ENCODE results near the gene TSHZ2. TPM values are rescaled to one million over a fixed set of nuclear protein-coding genes. Genes with fewer than 3 reads are reported as not detected.

TSHZ2 gene
- total RNA-seq, 1 donor from 2014 or later, result 30.4 TPM

DNA sequence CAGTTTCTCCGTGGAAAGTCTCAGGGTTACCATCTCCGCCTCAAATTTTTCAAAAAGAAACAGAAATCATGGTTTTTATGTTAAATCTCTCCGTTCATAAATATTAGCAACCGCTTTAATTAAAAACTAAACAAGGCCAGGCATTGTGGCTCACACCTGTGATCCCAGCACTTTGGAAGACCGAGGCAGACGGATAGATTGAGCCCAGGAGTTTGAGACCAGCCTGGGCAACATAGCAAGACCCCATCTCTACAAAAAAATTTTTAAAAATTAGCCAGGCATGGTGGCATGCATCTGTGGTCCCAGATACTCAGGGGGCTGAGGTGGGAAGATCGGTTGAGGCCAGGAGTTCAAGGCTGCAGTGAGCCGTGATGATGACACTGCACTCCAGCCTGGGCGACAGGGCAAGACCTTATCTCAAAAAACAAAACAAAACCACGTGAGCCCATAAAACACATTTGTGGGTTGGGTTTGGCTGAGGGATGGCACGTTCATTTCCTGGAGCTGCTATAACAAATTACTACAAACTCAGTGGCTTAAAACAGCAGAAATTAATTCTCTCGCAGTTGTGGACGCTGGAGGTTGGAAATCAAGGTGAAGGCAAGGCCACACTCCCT, 398.3 kb downstream of the TSHZ2 start:
- Histone ChIP-seq H3K4me1 (no peaks in the 10 kb centered on the region), H3K27ac (no peak overlapping the region), H3K4me3 (no peak overlapping the region), H3K36me3 (no peaks in the 10 kb centered on the region), H3K27me3 (no peaks in the 10 kb centered on the region), H3K9me3 (no peaks in the 10 kb centered on the region)
- TF ChIP-seq POLR2A (IDR thresholded peaks at IDR 0.05) (no peak), POLR2AphosphoS5 (IDR thresholded peaks at IDR 0.05; ENCODE audit: insufficient read depth in 1 of 2, low read depth in 1 of 2) (no peak)
- TF ChIP-seq, protein P1, sequence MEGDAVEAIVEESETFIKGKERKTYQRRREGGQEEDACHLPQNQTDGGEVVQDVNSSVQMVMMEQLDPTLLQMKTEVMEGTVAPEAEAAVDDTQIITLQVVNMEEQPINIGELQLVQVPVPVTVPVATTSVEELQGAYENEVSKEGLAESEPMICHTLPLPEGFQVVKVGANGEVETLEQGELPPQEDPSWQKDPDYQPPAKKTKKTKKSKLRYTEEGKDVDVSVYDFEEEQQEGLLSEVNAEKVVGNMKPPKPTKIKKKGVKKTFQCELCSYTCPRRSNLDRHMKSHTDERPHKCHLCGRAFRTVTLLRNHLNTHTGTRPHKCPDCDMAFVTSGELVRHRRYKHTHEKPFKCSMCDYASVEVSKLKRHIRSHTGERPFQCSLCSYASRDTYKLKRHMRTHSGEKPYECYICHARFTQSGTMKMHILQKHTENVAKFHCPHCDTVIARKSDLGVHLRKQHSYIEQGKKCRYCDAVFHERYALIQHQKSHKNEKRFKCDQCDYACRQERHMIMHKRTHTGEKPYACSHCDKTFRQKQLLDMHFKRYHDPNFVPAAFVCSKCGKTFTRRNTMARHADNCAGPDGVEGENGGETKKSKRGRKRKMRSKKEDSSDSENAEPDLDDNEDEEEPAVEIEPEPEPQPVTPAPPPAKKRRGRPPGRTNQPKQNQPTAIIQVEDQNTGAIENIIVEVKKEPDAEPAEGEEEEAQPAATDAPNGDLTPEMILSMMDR (IDR thresholded peaks at IDR 0.05), result no peak
- no peak for DNase-seq (ENCODE audit: extremely low spot score in 2 of 2)
- intact Hi-C loops (cut with DNase I), result no loop called here

DNA sequence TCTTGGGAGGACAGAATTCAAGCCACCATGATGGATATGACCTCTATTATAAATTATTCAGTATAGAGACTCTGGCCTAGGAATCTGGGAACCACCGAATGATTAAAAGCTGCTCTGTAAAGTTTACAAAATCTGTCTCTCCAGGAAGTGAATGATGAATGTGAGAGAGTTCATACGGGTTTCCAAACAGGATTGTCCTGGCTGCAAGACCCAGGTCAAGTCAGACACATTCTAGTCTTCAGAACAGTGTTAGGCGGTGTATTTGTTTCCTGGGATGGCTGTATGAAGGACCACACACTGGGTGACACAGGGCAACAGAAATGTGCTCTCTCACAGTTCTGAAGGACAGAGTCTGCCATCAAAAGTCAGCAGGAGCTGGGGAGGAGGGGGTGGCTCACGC, 399.1 kb downstream of the TSHZ2 start:
- intact Hi-C loops (cut with DNase I), result no loop called here
- no peaks in the 10 kb centered on the region for H3K4me1 ChIP-seq
- H3K36me3 ChIP-seq, result no peaks in the 10 kb centered on the region
- no peaks in the 10 kb centered on the region for H3K27me3 ChIP-seq
- TF ChIP-seq, protein P1 (IDR thresholded peaks at IDR 0.05), result no peak
- TF ChIP-seq POLR2AphosphoS5 (IDR thresholded peaks at IDR 0.05; ENCODE audit: insufficient read depth in 1 of 2, low read depth in 1 of 2) (no peak), POLR2A (IDR thresholded peaks at IDR 0.05) (no peak)
- no peaks in the 10 kb centered on the region for H3K9me3 ChIP-seq
- DNase-seq (ENCODE audit: extremely low spot score in 2 of 2), result no peak
- H3K4me3 ChIP-seq, result no peak overlapping the region
- H3K27ac ChIP-seq, result no peak overlapping the region

DNA sequence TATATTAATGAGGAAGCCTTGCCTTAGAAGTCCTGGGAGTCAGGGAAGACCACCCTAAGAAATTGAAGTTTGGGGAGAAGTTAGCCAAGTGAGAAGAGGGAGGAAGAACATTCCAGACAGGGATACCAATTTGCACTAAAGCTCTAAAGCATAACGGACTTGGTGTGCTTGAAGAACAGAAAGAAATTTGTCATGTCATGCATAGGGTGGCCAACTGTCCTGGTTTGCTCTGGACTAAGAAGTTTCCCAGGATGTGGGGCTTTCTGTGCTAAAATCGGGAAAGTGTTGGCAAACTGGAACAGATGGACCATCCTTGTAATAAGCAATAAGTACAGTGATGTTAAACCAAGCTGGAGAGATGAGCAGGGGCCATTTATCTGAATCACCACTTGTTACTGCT, 403.9 kb downstream of the TSHZ2 start:
- Histone ChIP-seq H3K4me1 (no peaks in the 10 kb centered on the region), H3K36me3 (no peaks in the 10 kb centered on the region), H3K27ac (no peak overlapping the region), H3K27me3 (no peaks in the 10 kb centered on the region), H3K9me3 (no peaks in the 10 kb centered on the region), H3K4me3 (no peak overlapping the region)
- DNase-seq (ENCODE audit: extremely low spot score in 2 of 2), result no peak
- TF ChIP-seq POLR2AphosphoS5 (IDR thresholded peaks at IDR 0.05; ENCODE audit: insufficient read depth in 1 of 2, low read depth in 1 of 2) (no peak), POLR2A (IDR thresholded peaks at IDR 0.05) (no peak)
- TF ChIP-seq, protein P1 (IDR thresholded peaks at IDR 0.05), result no peak
- intact Hi-C loops (cut with DNase I), result no loop called here

DNA sequence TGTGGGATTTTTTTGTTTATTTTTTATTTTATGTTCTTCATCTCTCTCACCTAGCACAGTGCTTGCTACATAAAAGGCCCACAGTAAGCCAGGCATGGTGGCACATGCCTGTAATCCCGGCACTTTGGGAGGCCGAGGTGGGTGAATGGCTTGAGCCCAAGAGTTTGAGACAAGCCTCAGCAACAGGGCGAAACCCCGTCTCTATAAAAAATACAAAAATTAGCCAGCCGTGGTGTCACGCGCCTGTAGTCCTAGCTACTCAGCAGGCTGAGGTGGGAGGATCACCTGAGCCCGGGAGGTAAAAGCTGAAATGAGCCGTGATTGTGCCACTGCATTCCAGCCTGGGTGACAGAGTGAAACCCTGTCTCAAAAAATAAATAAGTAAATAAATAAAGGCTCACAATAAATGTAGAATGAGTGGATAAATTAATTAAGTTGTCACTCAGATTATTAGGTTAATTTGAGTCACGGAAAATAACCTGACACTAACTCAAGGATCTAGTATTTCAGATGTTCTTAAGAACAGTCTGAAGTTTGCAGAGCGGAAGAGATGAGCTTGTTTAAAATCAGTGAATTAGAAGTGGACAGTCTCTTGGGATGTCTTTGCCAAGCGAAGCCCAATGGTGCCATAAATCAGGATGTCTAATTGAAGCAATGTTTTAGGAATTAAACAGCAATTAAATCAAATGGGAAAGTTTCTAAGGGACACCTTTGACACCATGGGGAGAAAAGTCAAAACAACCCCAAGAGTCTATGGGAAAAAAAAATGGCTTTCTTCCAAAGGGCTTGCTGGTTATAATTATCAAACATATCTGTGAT, 407.1 kb downstream of the TSHZ2 start:
- TF ChIP-seq POLR2AphosphoS5 (IDR thresholded peaks at IDR 0.05; ENCODE audit: insufficient read depth in 1 of 2, low read depth in 1 of 2) (no peak), POLR2A (IDR thresholded peaks at IDR 0.05) (no peak)
- TF ChIP-seq, protein P1 (IDR thresholded peaks at IDR 0.05), result no peak
- H3K9me3 ChIP-seq, result no peaks in the 10 kb centered on the region
- H3K4me3 ChIP-seq, result no peak overlapping the region
- H3K36me3 ChIP-seq, result no peaks in the 10 kb centered on the region
- intact Hi-C loops (cut with DNase I), result no loop called here
- no peak for DNase-seq (ENCODE audit: extremely low spot score in 2 of 2)
- H3K4me1 ChIP-seq, result no peaks in the 10 kb centered on the region
- no peak overlapping the region for H3K27ac ChIP-seq
- no peaks in the 10 kb centered on the region for H3K27me3 ChIP-seq

DNA sequence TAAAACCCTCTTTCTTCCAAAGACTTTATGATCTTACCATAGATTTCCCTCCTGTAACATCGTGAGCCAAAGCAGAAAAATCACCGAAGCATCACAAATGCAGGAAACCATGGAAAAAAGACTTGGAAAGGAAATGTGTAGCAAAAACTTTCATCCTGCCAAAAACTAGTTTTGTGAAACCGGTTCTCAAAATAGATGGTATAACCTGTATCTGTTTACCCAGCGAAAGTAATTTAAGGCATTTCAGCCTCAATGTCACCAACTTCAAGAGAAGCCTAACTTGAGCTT, 407.6 kb downstream of the TSHZ2 start:
- no peak for DNase-seq (ENCODE audit: extremely low spot score in 2 of 2)
- Histone ChIP-seq H3K4me3 (no peak overlapping the region), H3K27ac (no peak overlapping the region), H3K27me3 (no peaks in the 10 kb centered on the region), H3K9me3 (no peaks in the 10 kb centered on the region), H3K36me3 (no peaks in the 10 kb centered on the region), H3K4me1 (no peaks in the 10 kb centered on the region)
- intact Hi-C loops (cut with DNase I), result no loop called here
- TF ChIP-seq POLR2A (IDR thresholded peaks at IDR 0.05) (no peak), POLR2AphosphoS5 (IDR thresholded peaks at IDR 0.05; ENCODE audit: insufficient read depth in 1 of 2, low read depth in 1 of 2) (no peak)
- TF ChIP-seq, protein P1 (IDR thresholded peaks at IDR 0.05), result no peak

Measured in vagina (tissue), 2 donors.